Esophagus squamous epithelium (tissue), 5 donors: ENCODE data around the gene SRSF7. TPM values are rescaled to one million over a fixed set of nuclear protein-coding genes. Genes with fewer than 3 reads are reported as not detected.

Source experiments
- DNase-seq: peaks from one replicate; lab custom pipeline; 2025; lab: John Stamatoyannopoulos, UW
- H3K27ac ChIP-seq, 4 donors: fragments of 200-600 bp; sonication (generic); one replicate each; pipeline ENCODE4 v1.5.1; 2016 to 2019; ENCODE audit warnings: mild to moderate bottlenecking in 1 of 4
- H3K27me3 ChIP-seq, 4 donors: fragments of 200-600 bp; sonication (generic); 1 replicate in 3 of 4; 2 replicates in 1 of 4; pipeline versions ENCODE4 v1.5.1 to v1.6.0; 2017 to 2021; ENCODE audit warnings: antibody characterized with exemption in 1 of 4
- H3K36me3 ChIP-seq, 3 donors: fragments of 200-600 bp; sonication (generic); one replicate each; pipeline ENCODE4 v1.5.1; 2016 to 2019
- H3K4me1 ChIP-seq, 3 donors: fragments of 200-600 bp; sonication (generic); one replicate each; pipeline ENCODE4 v1.5.1; 2017 to 2019
- H3K4me3 ChIP-seq, 4 donors: fragments of 200-600 bp; sonication (generic); 1 replicate in 3 of 4; 2 replicates in 1 of 4; pipeline ENCODE4 v1.5.1; 2016 to 2019; ENCODE audit warnings: mild to moderate bottlenecking in 2 of 4, moderate library complexity in 1 of 4
- H3K9me3 ChIP-seq, 3 donors: fragments of 200-600 bp; sonication (generic); one replicate each; pipeline ENCODE4 v1.5.1; 2016 to 2019
- POLR2A ChIP-seq, 4 donors: fragments of 450-650 bp; IDR thresholded peaks; one replicate each; pipeline ENCODE4 v1.6.1; 2017; ENCODE audit warnings: antibody characterized with exemption in 4 of 4, mild to moderate bottlenecking in 4 of 4, moderate library complexity in 3 of 4
- WGBS, 2 donors: methylation state at CpG; one replicate each; pipeline ENCODE4 v1.1.5; 2018; 5-methylcytosine and 5-hydroxymethylcytosine counted together
- intact Hi-C: fragments of 100-400 bp; cut with DNase I; formaldehyde crosslinking; loops from one replicate; pipeline ENCODE4 v1.15.0; 2022
- total RNA-seq, 4 donors: library from RNA; depleted of rRNA; stranded (reverse); fragments of >200 nt; gene quantifications; one replicate each; pipeline ENCODE4 v1.1.0, GENCODE V29; 2016
- TF ChIP-seq, protein P1 (sequence below), 6 experiments: fragments of 450-650 bp in 4 of 6; fragments of 200-600 bp in 2 of 6; sonication (generic) in 2 of 6; IDR thresholded peaks; one replicate each; pipeline ENCODE4 v1.5.1; 2016 to 2019; ENCODE audit warnings: antibody characterized with exemption in 6 of 6, mild to moderate bottlenecking in 4 of 6, moderate library complexity in 4 of 6
- donor health status: DM: yes; HTN: yes; CAD: no.

Gene SRSF7
- total RNA-seq, 4 donors from 2014 or later: 57.0 to 127 (median 103) TPM

GRCh38 chr2:38733300-38733971 is 17.7 kb downstream of the SRSF7 start:
- no peak for TF ChIP-seq POLR2A (IDR thresholded peaks at IDR 0.05)
- TF ChIP-seq, protein P1, sequence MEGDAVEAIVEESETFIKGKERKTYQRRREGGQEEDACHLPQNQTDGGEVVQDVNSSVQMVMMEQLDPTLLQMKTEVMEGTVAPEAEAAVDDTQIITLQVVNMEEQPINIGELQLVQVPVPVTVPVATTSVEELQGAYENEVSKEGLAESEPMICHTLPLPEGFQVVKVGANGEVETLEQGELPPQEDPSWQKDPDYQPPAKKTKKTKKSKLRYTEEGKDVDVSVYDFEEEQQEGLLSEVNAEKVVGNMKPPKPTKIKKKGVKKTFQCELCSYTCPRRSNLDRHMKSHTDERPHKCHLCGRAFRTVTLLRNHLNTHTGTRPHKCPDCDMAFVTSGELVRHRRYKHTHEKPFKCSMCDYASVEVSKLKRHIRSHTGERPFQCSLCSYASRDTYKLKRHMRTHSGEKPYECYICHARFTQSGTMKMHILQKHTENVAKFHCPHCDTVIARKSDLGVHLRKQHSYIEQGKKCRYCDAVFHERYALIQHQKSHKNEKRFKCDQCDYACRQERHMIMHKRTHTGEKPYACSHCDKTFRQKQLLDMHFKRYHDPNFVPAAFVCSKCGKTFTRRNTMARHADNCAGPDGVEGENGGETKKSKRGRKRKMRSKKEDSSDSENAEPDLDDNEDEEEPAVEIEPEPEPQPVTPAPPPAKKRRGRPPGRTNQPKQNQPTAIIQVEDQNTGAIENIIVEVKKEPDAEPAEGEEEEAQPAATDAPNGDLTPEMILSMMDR (IDR thresholded peaks at IDR 0.05): no peak
- Histone ChIP-seq H3K27me3 (no peaks in the 10 kb centered on the region), H3K4me1 (peaks cover 0 to 30% (median 6%) of the 10 kb centered on the region in 3 donors), H3K27ac (no peak overlapping the region), H3K4me3 (no peak overlapping the region), H3K36me3 (peaks cover 0 to 64% (median 7%) of the 10 kb centered on the region in 3 donors), H3K9me3 (no peaks in the 10 kb centered on the region)
- intact Hi-C loops: loop anchor here (5.0 kb wide), 1 partner anchor 136 kb away; no protein-coding TSS in a partner anchor
- WGBS, 2 donors: 77 to 82% methylated on average over 5 to 6 of the region's 6 CpGs
- DNase-seq: no peak

- TF ChIP-seq, protein P1 (IDR thresholded peaks at IDR 0.05): no peak
- no peak for TF ChIP-seq POLR2A (IDR thresholded peaks at IDR 0.05)
- peaks cover 0 to 53% (median 7%) of the 10 kb centered on the region in 3 donors for H3K36me3 ChIP-seq
- 86 to 88% methylated on average over 9 to 13 of the region's 14 CpGs for WGBS, 2 donors
- DNase-seq: no peak
- intact Hi-C loops: loop anchor here (5.0 kb wide), 1 partner anchor 134 kb away; no protein-coding TSS in a partner anchor
- H3K9me3 ChIP-seq: no peaks in the 10 kb centered on the region
- peaks cover 0 to 17% (median 0%) of the 10 kb centered on the region in 3 donors for H3K4me1 ChIP-seq
- H3K27ac ChIP-seq: no peak overlapping the region
- H3K27me3 ChIP-seq: no peaks in the 10 kb centered on the region
- H3K4me3 ChIP-seq: no peak overlapping the region
Measured at GRCh38 chr2:38731684-38732221, 19.4 kb downstream of the SRSF7 start.

DNA sequence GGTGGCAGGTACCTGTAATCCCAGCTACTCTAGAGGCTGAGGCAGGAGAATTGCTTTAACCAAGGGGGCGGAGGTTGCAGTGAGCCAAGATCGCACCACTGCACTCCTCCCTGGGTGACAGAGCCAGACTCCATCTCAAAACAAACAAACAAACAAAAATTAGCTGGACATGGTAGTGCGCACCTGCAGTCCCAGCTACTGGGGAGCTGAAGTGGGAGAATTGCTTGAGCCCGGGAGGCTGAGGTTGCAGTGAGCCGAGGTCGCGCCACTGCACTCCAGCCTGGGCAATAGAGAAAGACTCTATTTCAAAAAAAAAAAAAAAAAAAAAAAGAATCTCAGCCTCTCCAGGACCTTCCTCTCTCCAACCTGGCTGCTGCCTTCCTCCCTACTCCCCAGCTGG is 20.1 kb downstream of the SRSF7 start:
- H3K9me3 ChIP-seq: no peaks in the 10 kb centered on the region
- 92 to 95% methylated on average over 7 of the region's 7 CpGs for WGBS, 2 donors
- H3K4me3 ChIP-seq: no peak overlapping the region
- peaks cover 0 to 53% (median 7%) of the 10 kb centered on the region in 3 donors for H3K36me3 ChIP-seq
- TF ChIP-seq POLR2A (IDR thresholded peaks at IDR 0.05): no peak
- TF ChIP-seq, protein P1 (IDR thresholded peaks at IDR 0.05): no peak
- DNase-seq: no peak
- peaks cover 0 to 14% (median 0%) of the 10 kb centered on the region in 3 donors for H3K4me1 ChIP-seq
- no peaks in the 10 kb centered on the region for H3K27me3 ChIP-seq
- no peak overlapping the region for H3K27ac ChIP-seq
- intact Hi-C loops: loop anchor here (5.0 kb wide), 1 partner anchor 134 kb away; no protein-coding TSS in a partner anchor

DNA sequence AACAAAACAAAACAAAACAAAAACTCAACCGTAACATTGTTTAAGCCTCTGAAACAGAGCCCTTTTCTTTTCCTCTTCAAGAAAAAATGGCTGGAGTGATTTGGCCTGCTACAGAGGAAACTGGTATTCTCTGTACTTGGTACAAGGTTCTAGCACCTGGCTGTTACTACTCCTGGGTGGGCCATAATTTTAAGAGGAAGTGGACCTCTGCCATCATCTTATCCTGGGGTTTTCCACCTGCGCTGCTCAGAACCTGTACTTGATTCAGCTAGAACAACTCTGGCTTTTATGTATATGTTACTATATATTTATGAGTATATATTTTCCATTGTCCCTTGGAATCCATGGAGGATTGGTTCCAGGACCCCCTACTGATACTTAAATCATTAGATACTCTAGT is 22.5 kb downstream of the SRSF7 start:
- Histone ChIP-seq H3K36me3 (peaks cover 0 to 46% (median 7%) of the 10 kb centered on the region in 3 donors), H3K4me1 (no peaks in the 10 kb centered on the region), H3K27me3 (no peaks in the 10 kb centered on the region), H3K4me3 (no peak overlapping the region), H3K27ac (no peak overlapping the region), H3K9me3 (no peaks in the 10 kb centered on the region)
- TF ChIP-seq, protein P1 (IDR thresholded peaks at IDR 0.05): no peak
- no peak for DNase-seq
- 52 to 88% methylated on average over 2 of the region's 2 CpGs for WGBS, 2 donors
- intact Hi-C loops: no loop called here

- intact Hi-C loops: no loop called here
Measured at GRCh38 chr2:38727661-38728060, 23.5 kb downstream of the SRSF7 start.

More at GRCh38 chr2:38727661-38728060, 23.5 kb downstream of the SRSF7 start:
- no peak overlapping the region for H3K27ac ChIP-seq
- WGBS, 2 donors: 67 to 100% methylated on average over 1 of the region's 1 CpG
- TF ChIP-seq POLR2A (IDR thresholded peaks at IDR 0.05): no peak
- TF ChIP-seq, protein P1 (IDR thresholded peaks at IDR 0.05): no peak
- peaks cover 0 to 36% (median 7%) of the 10 kb centered on the region in 3 donors for H3K36me3 ChIP-seq
- DNase-seq: no peak
- peaks cover 0 to 5% (median 0%) of the 10 kb centered on the region in 3 donors for H3K4me1 ChIP-seq
- H3K9me3 ChIP-seq: no peaks in the 10 kb centered on the region
- no peaks in the 10 kb centered on the region for H3K27me3 ChIP-seq
- H3K4me3 ChIP-seq: no peak overlapping the region
